Measurements from ENCODE around the gene CSKMT.

GRCh38 chr11:62648967-62649364 lies 16.1 kb upstream of the CSKMT start:
- no peak for TF ChIP-seq POLR2A (IDR thresholded peaks at IDR 0.05; ENCODE audit: low read length)
- TF ChIP-seq GATA1 (IDR thresholded peaks at IDR 0.05; ENCODE audit: low read depth, low read length): no peak

All from erythroblast (primary cell).